T-helper 2 cell treated with Interferon-gamma antibody and Interleukin-4, amounts not matched to agents 5 μg/mL and 100 μg/mL, for 36 hours (primary cell): Measurements from ENCODE around the gene CCN5.
A peak's percentile ranks its signal among the peaks of the same experiment; 100 is the strongest.

Experiments
- DNase-seq: peaks from one replicate; pipeline ENCODE4 v3.0.0; 2021; ENCODE audit warnings: low spot score
- H3K27ac Mint-ChIP-seq: one replicate; pipeline ENCODE4 v1.8.0; 2021; ENCODE audit warnings: mild to moderate bottlenecking, mixed read lengths
- H3K27me3 Mint-ChIP-seq: one replicate; pipeline ENCODE4 v1.8.0; 2021; ENCODE audit warnings: low read depth, mixed read lengths
- H3K36me3 Mint-ChIP-seq: one replicate; pipeline ENCODE4 v1.8.0; 2021; ENCODE audit warnings: low read depth, mixed read lengths
- H3K4me1 Mint-ChIP-seq: one replicate; pipeline ENCODE4 v1.8.0; 2021; ENCODE audit warnings: low read depth, mixed read lengths
- H3K4me3 Mint-ChIP-seq: one replicate; pipeline ENCODE4 v1.8.0; 2022; ENCODE audit warnings: mild to moderate bottlenecking, moderate library complexity, mixed read lengths
- H3K9me3 Mint-ChIP-seq: one replicate; pipeline ENCODE4 v1.8.0; 2021; ENCODE audit warnings: mixed read lengths

The CCN5 gene

DNA sequence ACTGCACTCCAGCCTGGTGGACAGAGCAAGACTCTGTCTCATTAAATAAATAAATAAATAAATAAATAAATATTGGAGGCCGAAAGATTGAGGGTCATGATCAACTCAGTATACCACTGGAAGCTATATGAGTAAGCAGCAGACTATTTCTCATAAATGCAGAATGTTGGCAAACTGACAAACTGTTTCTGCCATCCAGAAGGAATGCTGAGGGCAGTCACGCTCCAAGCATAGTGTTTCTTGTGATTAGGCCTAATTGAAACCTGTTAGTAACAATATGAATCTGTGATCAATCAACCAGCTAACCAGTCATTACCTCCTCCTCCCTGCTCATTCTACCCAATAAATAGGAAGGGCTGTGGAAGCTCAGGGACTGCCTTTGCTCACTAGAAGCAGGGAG lies 15.3 kb downstream of the CCN5 start:
- no peaks in the 10 kb centered on the region for H3K9me3 Mint-ChIP-seq
- no peak for DNase-seq
- no peaks in the 10 kb centered on the region for H3K27me3 Mint-ChIP-seq
- peaks cover 7% of the 10 kb centered on the region for H3K4me1 Mint-ChIP-seq
- no peaks in the 10 kb centered on the region for H3K36me3 Mint-ChIP-seq
- no peak overlapping the region for H3K4me3 Mint-ChIP-seq
- H3K27ac Mint-ChIP-seq, result no peak overlapping the region

DNA sequence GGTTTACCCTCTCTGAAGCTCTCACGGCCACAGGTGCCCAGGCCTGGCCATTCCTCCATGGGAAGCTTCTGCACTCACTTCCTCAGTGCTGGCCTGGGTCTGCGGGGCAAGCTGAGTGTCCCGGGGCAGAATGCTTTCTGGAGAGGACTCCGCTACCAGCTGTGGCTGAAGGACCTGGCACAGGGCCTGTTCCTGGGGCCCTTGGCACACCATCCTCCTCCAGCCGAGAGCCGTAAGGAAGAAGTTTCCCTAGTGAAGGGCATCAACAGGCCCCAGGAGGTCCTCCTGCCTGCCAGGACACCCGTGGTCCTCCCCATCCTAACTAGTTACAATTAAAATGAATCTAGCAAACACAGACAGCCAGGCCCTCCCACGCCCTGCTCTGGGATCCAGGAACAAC lies 16.5 kb downstream of the CCN5 start:
- H3K27ac Mint-ChIP-seq, result no peak overlapping the region
- no peak for DNase-seq
- H3K4me3 Mint-ChIP-seq, result no peak overlapping the region
- H3K4me1 Mint-ChIP-seq, result peaks cover 17% of the 10 kb centered on the region
- H3K27me3 Mint-ChIP-seq, result no peaks in the 10 kb centered on the region
- peaks cover 6% of the 10 kb centered on the region for H3K9me3 Mint-ChIP-seq
- peaks cover 7% of the 10 kb centered on the region for H3K36me3 Mint-ChIP-seq

DNA sequence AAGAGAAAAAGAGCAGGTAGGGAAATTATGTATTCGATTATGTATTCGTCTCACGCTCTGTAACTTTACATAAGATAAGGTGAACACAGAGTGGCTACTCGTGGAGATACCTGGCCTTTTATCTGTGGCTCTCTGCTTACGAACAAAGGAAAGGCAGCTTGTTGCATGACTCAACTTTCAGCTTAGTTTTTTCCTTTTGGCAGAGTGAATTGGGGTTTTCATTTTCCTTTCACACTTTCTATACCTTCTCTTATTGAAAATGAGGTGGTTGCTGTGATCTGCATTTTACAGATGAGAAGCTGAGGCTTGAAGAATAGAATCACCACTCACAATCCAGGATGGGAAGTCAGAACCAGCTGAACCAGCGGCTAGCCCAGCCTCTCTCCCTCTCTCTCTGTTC lies 17.2 kb downstream of the CCN5 start:
- no peaks in the 10 kb centered on the region for H3K27me3 Mint-ChIP-seq
- DNase-seq, result no peak
- no peak overlapping the region for H3K27ac Mint-ChIP-seq
- H3K4me1 Mint-ChIP-seq, result peaks cover 20% of the 10 kb centered on the region
- no peak overlapping the region for H3K4me3 Mint-ChIP-seq
- H3K9me3 Mint-ChIP-seq, result peaks cover 12% of the 10 kb centered on the region
- H3K36me3 Mint-ChIP-seq, result peaks cover 11% of the 10 kb centered on the region

DNA sequence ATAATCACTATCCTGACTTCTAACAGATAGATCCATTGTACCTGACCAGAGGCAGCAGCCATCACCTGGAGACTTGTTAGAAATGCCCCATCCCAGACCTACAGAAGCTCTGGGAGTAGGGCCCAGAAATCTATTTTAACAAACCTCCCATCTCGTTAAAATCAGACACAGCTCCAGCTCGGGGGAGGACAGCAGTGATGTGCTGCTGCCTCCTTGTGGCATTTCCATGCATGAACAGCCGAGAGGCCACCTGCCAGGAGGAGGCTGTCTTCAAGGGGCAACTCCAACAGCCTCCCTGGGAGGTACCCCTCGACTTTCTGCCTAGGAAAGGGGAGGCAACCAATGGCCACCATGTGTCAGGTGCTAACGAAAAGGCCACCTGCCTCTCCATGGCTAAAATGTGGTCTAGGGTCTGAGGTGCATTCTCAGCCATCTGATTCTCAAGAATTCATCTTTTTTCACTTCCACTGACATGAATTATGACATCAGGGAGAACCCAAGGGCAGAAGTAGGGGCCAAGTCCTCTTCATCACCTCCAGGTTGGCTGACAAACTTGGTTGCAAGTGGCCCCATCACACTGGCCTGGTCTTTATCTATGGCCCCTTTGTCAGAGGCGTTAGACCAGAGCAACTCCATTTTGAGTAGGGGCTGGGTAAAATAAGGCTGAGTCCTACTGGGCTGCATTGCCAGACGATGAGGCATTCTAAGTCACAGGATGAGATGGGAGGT lies 18.3 kb downstream of the CCN5 start:
- no peaks in the 10 kb centered on the region for H3K27me3 Mint-ChIP-seq
- H3K36me3 Mint-ChIP-seq, result peaks cover 11% of the 10 kb centered on the region
- H3K4me1 Mint-ChIP-seq, result peaks cover 20% of the 10 kb centered on the region
- H3K4me3 Mint-ChIP-seq, result no peak overlapping the region
- DNase-seq, result peak; percentile 34
- peaks cover 15% of the 10 kb centered on the region for H3K9me3 Mint-ChIP-seq
- H3K27ac Mint-ChIP-seq, result no peak overlapping the region

DNA sequence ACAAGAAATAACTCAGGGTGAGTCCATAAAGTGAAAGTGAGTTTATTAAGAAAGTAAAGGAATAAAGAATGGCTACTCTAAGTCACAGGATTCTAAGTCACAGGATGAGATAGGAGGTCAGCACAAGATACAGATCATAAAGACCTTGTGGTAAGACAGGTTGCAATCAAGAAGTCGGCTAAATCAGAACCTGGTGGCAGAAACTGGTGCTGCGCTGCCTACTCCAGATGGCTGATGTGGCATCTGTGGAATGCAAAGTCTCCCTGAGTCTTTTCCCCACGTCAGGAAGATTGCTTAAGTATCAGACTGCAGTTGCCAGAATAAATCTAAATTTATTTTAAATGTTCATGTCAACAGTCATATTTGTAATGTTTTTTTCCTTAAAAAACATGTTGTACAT lies 19.8 kb downstream of the CCN5 start:
- Mint-ChIP-seq H3K36me3 (peaks cover 11% of the 10 kb centered on the region), H3K4me3 (no peak overlapping the region), H3K27me3 (peaks cover 2% of the 10 kb centered on the region), H3K27ac (no peak overlapping the region), H3K4me1 (peaks cover 23% of the 10 kb centered on the region), H3K9me3 (peaks cover 15% of the 10 kb centered on the region)
- no peak for DNase-seq

DNA sequence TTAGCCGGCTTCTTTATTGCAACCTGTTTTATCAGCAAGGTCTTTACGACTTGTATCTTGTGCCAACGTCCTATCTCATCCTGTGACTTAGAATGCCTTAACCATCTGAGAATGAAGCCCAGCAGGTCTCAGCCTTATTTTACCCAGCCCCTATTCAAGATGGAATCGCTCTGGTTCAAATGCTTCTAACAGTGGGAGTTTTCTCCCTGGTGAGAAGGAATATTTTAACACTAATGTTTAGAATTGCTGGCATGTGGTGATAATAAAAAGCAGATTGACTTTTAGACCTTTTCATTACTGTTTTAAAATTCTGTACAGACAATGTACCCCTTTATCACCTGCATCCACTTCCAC lies 20.6 kb downstream of the CCN5 start:
- no peak for DNase-seq
- Mint-ChIP-seq H3K9me3 (peaks cover 15% of the 10 kb centered on the region), H3K27ac (no peak overlapping the region), H3K4me3 (peak overlapping the region; percentile 62), H3K36me3 (peaks cover 11% of the 10 kb centered on the region), H3K4me1 (peaks cover 23% of the 10 kb centered on the region), H3K27me3 (peaks cover 2% of the 10 kb centered on the region)

DNA sequence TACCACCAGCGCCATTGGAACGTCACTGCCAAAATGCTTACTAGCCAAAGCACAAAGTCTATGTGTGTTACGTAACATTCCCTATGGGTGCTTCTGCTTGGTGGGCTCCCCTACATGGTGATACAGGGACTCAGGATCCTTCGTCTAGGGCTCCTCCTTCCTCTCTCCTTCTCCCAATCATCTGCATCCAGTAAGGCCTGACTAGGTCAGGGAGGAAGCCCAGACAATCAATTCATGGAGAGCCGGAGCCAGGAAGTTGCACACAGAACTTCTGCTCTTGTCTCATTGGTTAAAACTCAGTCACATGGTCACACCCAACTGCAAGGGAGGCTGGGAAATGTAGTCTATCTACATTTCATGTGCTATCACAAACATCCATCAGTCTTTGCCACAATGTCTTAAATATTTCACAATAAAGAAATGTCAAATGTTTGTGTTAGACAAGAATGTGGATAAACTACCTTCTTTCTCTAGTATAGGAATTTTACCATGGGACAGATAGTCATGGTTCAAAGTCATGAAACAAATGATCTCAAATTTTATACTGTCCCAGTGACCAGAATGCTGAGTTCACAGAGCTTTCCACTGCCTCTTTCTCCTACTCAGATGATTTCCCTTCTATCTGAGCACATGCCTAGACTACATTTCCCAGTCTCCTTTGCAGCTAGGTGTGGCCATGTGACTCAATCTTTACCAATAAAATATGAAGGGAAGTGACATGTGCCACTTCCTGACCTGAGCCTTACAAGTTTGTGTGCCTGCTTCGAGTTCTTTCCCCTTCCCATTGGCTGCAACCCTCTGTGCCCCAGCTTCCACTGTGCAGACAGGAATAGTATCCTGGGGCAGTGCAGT lies 21.2 kb downstream of the CCN5 start:
- Mint-ChIP-seq H3K4me3 (peak overlapping the region; percentile 62), H3K27me3 (peaks cover 4% of the 10 kb centered on the region), H3K4me1 (peaks cover 23% of the 10 kb centered on the region), H3K9me3 (peaks cover 15% of the 10 kb centered on the region), H3K27ac (peak overlapping the region; percentile 42), H3K36me3 (peaks cover 11% of the 10 kb centered on the region)
- DNase-seq, result no peak

DNA sequence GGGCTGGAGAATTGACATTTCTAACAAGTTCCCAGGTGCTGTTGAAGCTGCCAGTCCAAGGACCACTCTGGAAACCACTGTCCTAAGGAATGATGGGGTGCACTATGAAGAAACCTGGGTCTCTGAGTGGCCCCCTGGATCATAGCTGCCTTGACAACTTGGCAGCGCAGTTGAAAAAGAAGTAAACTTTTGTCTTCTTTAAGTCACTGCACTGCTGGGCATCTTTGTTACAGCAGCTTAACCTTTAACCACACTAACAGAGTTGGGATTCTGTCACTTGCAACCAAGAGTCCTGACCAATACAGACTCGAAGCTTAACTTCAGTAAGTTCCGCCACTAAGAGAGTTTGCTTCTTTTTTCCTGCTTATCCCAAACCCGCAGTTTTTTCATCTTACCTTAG lies 21.9 kb downstream of the CCN5 start:
- H3K27me3 Mint-ChIP-seq, result peaks cover 4% of the 10 kb centered on the region
- H3K4me1 Mint-ChIP-seq, result peaks cover 23% of the 10 kb centered on the region
- DNase-seq, result no peak
- peaks cover 11% of the 10 kb centered on the region for H3K36me3 Mint-ChIP-seq
- H3K27ac Mint-ChIP-seq, result no peak overlapping the region
- H3K9me3 Mint-ChIP-seq, result peaks cover 15% of the 10 kb centered on the region
- H3K4me3 Mint-ChIP-seq, result no peak overlapping the region

DNA sequence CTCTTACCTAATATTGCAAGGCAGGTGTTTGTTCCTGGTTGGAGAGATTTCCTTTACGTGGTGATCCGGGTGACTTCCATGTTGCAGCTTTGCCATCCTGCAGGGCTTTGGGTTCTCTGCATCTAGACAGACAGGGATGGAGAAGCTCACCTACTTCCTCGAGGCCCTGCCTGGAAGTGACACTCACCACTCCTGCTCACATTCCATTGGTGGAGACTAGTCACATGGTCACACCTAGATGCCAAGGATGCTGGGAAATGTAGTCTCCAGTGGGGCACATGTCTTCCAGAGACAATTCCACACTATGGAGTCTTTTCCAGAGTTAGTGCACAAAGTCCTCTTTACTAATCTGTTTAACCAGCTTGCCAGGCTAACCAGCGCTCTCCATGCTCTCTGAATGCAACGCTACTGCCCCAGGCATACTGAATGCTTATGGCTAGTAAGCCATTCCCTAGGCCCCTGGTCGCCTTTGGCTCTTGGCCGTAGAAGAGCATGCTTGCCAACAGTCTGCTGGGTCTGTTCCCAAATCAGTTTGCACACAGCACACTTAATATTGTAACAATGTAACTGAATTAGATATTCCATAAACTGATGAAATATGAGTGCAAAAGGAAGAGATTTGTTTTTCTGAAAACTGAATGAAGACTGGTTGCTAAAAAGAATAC lies 23.8 kb downstream of the CCN5 start:
- Mint-ChIP-seq H3K27me3 (peaks cover 4% of the 10 kb centered on the region), H3K4me1 (peaks cover 16% of the 10 kb centered on the region), H3K4me3 (peak overlapping the region; percentile 79), H3K9me3 (peaks cover 15% of the 10 kb centered on the region), H3K27ac (no peak overlapping the region), H3K36me3 (peaks cover 11% of the 10 kb centered on the region)
- peak; percentile 41 for DNase-seq

DNA sequence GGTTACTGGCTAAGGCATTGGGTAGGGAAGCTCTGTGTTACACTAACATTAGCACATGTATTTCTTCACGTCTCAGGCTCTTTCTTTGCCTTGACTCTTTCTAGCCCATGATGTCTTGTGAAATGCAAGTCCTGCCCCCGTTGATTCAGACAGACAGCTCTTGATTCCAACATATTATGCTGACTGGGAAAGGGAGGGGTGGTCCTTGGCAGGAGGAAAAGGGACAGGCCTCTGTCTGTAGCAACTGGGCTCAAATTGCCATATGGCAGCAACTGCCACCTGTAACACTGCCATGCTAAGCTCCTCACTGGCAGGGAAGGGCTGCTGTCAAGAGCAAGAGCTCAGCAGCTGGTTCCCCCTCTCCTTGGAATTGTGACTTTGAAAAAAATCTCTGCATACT lies 24.8 kb downstream of the CCN5 start:
- peaks cover 15% of the 10 kb centered on the region for H3K9me3 Mint-ChIP-seq
- no peak overlapping the region for H3K27ac Mint-ChIP-seq
- DNase-seq, result no peak
- peaks cover 13% of the 10 kb centered on the region for H3K27me3 Mint-ChIP-seq
- peaks cover 16% of the 10 kb centered on the region for H3K4me1 Mint-ChIP-seq
- H3K4me3 Mint-ChIP-seq, result no peak overlapping the region
- H3K36me3 Mint-ChIP-seq, result peaks cover 11% of the 10 kb centered on the region

DNA sequence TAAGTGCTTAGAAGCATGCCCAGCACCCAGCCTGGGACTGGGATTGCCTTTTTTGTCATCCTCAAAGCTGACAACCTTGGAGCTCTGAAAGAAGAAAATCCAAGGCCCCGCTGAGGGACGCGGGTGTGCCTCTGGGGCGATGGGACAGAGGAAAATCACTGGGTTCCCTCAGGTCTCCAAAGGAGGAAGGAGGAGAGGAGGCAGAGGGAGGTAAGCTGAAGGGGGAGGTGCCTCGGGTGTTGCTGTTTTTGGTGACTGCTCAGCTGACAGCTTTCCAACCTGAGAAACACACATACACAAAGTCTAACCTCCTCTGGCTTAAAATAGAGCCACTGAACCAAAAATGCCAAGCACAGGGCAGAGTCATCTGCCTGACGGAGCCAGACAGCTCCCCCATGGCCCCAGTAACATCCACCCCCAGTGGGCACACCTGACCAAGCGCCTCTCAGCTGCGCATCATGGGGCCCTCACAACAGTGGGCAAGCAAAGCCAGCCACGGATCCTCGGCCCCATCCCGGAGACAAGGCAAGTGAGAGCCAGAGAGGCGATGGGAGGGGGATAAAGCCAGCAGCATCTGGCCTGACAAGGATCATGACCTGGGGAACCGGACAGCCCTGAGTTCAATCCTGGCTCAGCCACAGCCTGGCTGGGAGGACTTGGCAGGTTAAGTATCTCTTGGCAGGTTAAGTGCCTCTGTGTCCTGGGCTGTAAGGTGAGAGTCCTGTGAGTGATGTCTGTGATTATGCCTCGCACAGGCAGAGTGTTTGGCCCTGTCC lies 27.3 kb downstream of the CCN5 start:
- peaks cover 2% of the 10 kb centered on the region for H3K9me3 Mint-ChIP-seq
- peaks cover 31% of the 10 kb centered on the region for H3K27me3 Mint-ChIP-seq
- DNase-seq, result no peak
- peaks cover 6% of the 10 kb centered on the region for H3K4me1 Mint-ChIP-seq
- H3K4me3 Mint-ChIP-seq, result no peak overlapping the region
- no peaks in the 10 kb centered on the region for H3K36me3 Mint-ChIP-seq
- H3K27ac Mint-ChIP-seq, result no peak overlapping the region

DNA sequence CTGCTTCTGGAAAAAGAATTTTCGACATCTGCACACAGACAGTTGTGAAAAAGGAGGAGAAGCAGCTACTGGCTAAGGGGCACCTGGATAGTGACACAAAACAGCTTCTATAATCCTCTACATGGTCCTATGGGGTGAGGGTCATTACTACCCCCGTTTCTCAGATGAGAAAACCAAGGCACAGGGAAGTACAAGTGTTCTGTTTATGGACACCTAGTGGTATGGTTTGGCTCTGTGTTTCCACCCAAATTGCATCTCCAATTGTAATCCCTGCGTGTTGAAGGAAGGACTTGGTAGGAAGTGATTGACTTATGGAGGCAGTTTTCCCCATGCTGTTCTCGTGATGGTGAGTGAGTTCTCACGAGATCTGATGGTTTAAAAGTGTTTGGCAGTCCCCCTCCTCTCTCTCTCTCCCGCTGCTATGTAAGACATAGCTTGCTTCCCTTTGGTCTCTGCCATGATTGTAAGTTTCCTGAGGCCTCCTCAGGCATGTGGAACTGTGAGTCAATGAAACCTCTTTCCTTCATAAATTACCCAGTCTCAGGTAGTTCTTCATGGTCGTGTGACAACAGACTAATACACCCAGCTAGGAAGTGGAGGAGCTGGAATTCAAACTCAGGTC lies 28.0 kb downstream of the CCN5 start:
- Mint-ChIP-seq H3K27me3 (peaks cover 31% of the 10 kb centered on the region), H3K36me3 (no peaks in the 10 kb centered on the region), H3K9me3 (no peaks in the 10 kb centered on the region), H3K27ac (no peak overlapping the region), H3K4me1 (peaks cover 6% of the 10 kb centered on the region), H3K4me3 (no peak overlapping the region)
- DNase-seq, result no peak

DNA sequence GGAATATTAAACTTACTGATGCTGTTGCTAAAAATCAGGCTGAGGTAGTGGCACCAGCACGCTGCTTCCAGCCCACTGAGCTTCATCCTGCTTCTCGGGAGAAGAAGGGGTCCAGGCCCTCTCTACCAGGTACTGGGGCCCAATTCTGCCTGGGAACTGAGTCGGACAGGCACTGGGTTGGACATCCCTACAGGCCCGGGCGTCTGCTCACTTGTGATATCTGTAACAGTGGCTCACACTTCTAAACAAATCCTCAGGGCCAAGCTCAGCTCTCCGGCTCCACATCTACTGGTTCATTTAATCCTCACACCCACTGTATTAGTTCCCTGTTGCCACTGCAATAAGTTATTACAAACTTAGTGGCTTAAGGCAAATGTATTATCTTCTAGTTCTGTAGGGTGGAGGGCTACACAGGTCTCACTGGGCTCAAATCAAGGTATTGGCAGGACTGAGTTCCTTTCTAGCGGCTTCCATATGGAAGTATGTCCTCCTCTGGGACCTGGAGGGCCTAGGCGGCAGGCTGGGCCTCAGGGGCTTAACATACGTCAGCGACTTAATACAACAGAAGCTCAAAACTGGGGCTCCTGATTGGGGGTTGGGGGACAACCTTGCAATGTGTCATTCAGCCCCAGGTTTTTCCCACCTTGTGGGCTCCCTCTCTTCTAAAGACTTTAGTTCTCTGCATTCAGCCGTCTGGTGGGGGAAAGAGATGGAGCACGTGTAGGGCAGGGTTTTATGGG lies 28.9 kb downstream of the CCN5 start:
- no peak overlapping the region for H3K27ac Mint-ChIP-seq
- DNase-seq, result no peak
- H3K27me3 Mint-ChIP-seq, result peaks cover 33% of the 10 kb centered on the region
- H3K9me3 Mint-ChIP-seq, result no peaks in the 10 kb centered on the region
- H3K36me3 Mint-ChIP-seq, result no peaks in the 10 kb centered on the region
- no peak overlapping the region for H3K4me3 Mint-ChIP-seq
- peaks cover 3% of the 10 kb centered on the region for H3K4me1 Mint-ChIP-seq
